ENCODE measurements around the gene SYAP1. TPM values are rescaled to one million over a fixed set of nuclear protein-coding genes. Genes with fewer than 3 reads are reported as not detected.

Gene SYAP1
- polyA plus RNA-seq, 1 donor from 2014 or later: 14.4 TPM

DNA sequence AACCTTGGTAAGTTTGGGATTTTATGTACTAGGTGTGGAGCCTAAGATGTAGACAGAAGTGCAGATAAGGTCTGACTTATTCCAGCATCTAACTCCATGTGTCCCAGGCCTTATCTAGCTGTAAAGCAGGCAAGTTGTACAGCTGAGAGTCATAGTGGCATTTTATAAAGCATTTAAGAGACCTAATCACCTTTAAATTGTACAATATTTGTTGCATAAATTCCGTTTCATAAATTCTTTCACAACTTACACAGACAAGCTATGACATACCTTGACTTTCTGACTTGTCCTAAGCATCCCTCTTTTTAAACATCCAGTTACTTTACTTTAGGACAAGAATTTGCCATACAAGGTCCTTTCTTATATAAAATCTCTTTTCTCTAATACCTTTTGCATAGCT lies 11.0 kb downstream of the SYAP1 start:
- no peaks in the 10 kb centered on the region for H3F3A ChIP-seq (ENCODE audit: insufficient read depth, low read length, poor library complexity, severe bottlenecking)
- H3K79me2 ChIP-seq (replicated peaks; ENCODE audit: insufficient read depth, low read length): no peaks in the 10 kb centered on the region
- no peaks in the 10 kb centered on the region for H4K20me1 ChIP-seq (ENCODE audit: insufficient read depth)
- H3K27me3 ChIP-seq (ENCODE audit: insufficient read depth, low read depth, low read length): no peaks in the 10 kb centered on the region
- no peak overlapping the region for H3K27ac ChIP-seq (ENCODE audit: low read length)
- no peak overlapping the region for H2AFZ ChIP-seq (ENCODE audit: low read depth, low read length)
- no peaks in the 10 kb centered on the region for H3K9me3 ChIP-seq (ENCODE audit: low read length)
- no peak overlapping the region for H3K4me3 ChIP-seq (ENCODE audit: low read length)
- no peak overlapping the region for H3K9ac ChIP-seq (ENCODE audit: low read length)
- no peaks in the 10 kb centered on the region for H3K36me3 ChIP-seq (ENCODE audit: insufficient read depth, low read length)
- no peak overlapping the region for H3K4me2 ChIP-seq (ENCODE audit: low read length)
- TF ChIP-seq POLR2AphosphoS5 (IDR thresholded peaks at IDR 0.05): no peak
- TF ChIP-seq EZH2 (IDR thresholded peaks at IDR 0.05; ENCODE audit: borderline replicate concordance, insufficient read depth, low read length, poor library complexity, severe bottlenecking): no peak
- TF ChIP-seq, protein P1, sequence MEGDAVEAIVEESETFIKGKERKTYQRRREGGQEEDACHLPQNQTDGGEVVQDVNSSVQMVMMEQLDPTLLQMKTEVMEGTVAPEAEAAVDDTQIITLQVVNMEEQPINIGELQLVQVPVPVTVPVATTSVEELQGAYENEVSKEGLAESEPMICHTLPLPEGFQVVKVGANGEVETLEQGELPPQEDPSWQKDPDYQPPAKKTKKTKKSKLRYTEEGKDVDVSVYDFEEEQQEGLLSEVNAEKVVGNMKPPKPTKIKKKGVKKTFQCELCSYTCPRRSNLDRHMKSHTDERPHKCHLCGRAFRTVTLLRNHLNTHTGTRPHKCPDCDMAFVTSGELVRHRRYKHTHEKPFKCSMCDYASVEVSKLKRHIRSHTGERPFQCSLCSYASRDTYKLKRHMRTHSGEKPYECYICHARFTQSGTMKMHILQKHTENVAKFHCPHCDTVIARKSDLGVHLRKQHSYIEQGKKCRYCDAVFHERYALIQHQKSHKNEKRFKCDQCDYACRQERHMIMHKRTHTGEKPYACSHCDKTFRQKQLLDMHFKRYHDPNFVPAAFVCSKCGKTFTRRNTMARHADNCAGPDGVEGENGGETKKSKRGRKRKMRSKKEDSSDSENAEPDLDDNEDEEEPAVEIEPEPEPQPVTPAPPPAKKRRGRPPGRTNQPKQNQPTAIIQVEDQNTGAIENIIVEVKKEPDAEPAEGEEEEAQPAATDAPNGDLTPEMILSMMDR (IDR thresholded peaks at IDR 0.05; ENCODE audit: poor library complexity, severe bottlenecking): no peak
- TF ChIP-seq TAF1 (IDR thresholded peaks at IDR 0.05; ENCODE audit: low read depth): no peak
- no peak for TF ChIP-seq SMC3 (conservative IDR thresholded peaks at IDR 0.05; ENCODE audit: poor library complexity)
- TF ChIP-seq RAD21 (conservative IDR thresholded peaks at IDR 0.05): no peak
- TF ChIP-seq MXI1 (conservative IDR thresholded peaks at IDR 0.05; ENCODE audit: poor library complexity, severe bottlenecking): no peak
- no peaks in the 10 kb centered on the region for H3K9me2 ChIP-seq (ENCODE audit: insufficient read depth, low read length)

DNA sequence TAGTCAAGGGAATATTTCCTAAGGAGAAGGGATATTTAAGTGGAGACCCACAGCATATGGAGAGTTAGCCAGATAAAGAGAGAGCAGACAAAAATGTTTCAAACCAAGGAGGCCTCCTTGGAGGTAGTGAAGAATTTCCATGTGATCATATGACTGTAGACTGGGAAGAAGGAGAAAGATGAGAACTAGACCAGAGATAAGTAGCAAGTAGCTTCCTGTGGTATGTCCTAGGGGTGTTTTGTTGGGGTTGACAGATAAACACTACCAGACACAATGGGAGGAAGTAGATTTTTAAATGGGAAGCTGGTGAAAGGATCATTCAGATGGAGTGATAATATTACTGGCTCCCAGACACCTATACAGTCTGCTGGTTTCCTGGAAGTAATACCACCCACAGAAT lies 13.6 kb downstream of the SYAP1 start:
- Histone ChIP-seq H3K4me2 (ENCODE audit: low read length) (no peak overlapping the region), H3K79me2 (replicated peaks; ENCODE audit: insufficient read depth, low read length) (no peaks in the 10 kb centered on the region), H3K9me3 (ENCODE audit: low read length) (no peaks in the 10 kb centered on the region), H3K9me2 (ENCODE audit: insufficient read depth, low read length) (no peaks in the 10 kb centered on the region), H3K27me3 (ENCODE audit: insufficient read depth, low read depth, low read length) (no peaks in the 10 kb centered on the region), H3K9ac (ENCODE audit: low read length) (no peak overlapping the region), H2AFZ (ENCODE audit: low read depth, low read length) (no peak overlapping the region), H3F3A (ENCODE audit: insufficient read depth, low read length, poor library complexity, severe bottlenecking) (no peaks in the 10 kb centered on the region), H4K20me1 (ENCODE audit: insufficient read depth) (no peaks in the 10 kb centered on the region), H3K36me3 (ENCODE audit: insufficient read depth, low read length) (no peaks in the 10 kb centered on the region), H3K27ac (ENCODE audit: low read length) (no peak overlapping the region), H3K4me3 (ENCODE audit: low read length) (no peak overlapping the region)
- TF ChIP-seq MXI1 (conservative IDR thresholded peaks at IDR 0.05; ENCODE audit: poor library complexity, severe bottlenecking) (no peak), RAD21 (conservative IDR thresholded peaks at IDR 0.05) (no peak), SMC3 (conservative IDR thresholded peaks at IDR 0.05; ENCODE audit: poor library complexity) (no peak), EP300 (conservative IDR thresholded peaks at IDR 0.05; ENCODE audit: poor library complexity, severe bottlenecking) (no peak), TAF1 (IDR thresholded peaks at IDR 0.05; ENCODE audit: low read depth) (no peak), EZH2 (IDR thresholded peaks at IDR 0.05; ENCODE audit: borderline replicate concordance, insufficient read depth, low read length, poor library complexity, severe bottlenecking) (no peak), POLR2AphosphoS5 (IDR thresholded peaks at IDR 0.05) (no peak)
- TF ChIP-seq, protein P2, sequence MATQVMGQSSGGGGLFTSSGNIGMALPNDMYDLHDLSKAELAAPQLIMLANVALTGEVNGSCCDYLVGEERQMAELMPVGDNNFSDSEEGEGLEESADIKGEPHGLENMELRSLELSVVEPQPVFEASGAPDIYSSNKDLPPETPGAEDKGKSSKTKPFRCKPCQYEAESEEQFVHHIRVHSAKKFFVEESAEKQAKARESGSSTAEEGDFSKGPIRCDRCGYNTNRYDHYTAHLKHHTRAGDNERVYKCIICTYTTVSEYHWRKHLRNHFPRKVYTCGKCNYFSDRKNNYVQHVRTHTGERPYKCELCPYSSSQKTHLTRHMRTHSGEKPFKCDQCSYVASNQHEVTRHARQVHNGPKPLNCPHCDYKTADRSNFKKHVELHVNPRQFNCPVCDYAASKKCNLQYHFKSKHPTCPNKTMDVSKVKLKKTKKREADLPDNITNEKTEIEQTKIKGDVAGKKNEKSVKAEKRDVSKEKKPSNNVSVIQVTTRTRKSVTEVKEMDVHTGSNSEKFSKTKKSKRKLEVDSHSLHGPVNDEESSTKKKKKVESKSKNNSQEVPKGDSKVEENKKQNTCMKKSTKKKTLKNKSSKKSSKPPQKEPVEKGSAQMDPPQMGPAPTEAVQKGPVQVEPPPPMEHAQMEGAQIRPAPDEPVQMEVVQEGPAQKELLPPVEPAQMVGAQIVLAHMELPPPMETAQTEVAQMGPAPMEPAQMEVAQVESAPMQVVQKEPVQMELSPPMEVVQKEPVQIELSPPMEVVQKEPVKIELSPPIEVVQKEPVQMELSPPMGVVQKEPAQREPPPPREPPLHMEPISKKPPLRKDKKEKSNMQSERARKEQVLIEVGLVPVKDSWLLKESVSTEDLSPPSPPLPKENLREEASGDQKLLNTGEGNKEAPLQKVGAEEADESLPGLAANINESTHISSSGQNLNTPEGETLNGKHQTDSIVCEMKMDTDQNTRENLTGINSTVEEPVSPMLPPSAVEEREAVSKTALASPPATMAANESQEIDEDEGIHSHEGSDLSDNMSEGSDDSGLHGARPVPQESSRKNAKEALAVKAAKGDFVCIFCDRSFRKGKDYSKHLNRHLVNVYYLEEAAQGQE (IDR thresholded peaks at IDR 0.05; ENCODE audit: borderline replicate concordance): no peak
- TF ChIP-seq, protein P1 (IDR thresholded peaks at IDR 0.05; ENCODE audit: poor library complexity, severe bottlenecking): no peak
